Measurements from ENCODE around the gene HSH2D. TPM values are rescaled to one million over a fixed set of nuclear protein-coding genes. Genes with fewer than 3 reads are reported as not detected.
"Not testable (repeated sequence)": the region's sequence is repeated elsewhere in the genome, so short reads cannot be mapped to it uniquely, and the experiment has no call there.

HSH2D gene
- total RNA-seq, 1 donor from 2014 or later, result 0.74 TPM

DNA sequence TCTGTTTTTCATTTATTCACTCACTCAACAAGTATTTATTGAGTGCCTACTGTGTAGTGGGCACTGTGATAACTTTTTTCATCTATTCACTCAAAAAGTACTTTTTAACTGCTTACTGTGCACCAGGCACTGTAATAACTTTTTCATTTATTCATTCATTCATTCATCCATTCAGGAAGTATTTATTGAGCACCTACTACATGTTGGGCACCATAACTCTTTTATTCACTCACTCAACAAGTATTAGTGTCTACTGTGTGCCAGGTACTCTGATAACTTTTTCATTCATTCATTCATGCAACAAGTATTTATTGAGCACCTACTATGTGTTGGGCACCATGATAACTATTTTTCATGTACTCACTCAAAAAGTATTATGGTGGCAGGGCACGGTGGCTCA is 22.9 kb downstream of the HSH2D start:
- H3K27me3 ChIP-seq, result no peaks in the 10 kb centered on the region
- TF ChIP-seq, protein P1, sequence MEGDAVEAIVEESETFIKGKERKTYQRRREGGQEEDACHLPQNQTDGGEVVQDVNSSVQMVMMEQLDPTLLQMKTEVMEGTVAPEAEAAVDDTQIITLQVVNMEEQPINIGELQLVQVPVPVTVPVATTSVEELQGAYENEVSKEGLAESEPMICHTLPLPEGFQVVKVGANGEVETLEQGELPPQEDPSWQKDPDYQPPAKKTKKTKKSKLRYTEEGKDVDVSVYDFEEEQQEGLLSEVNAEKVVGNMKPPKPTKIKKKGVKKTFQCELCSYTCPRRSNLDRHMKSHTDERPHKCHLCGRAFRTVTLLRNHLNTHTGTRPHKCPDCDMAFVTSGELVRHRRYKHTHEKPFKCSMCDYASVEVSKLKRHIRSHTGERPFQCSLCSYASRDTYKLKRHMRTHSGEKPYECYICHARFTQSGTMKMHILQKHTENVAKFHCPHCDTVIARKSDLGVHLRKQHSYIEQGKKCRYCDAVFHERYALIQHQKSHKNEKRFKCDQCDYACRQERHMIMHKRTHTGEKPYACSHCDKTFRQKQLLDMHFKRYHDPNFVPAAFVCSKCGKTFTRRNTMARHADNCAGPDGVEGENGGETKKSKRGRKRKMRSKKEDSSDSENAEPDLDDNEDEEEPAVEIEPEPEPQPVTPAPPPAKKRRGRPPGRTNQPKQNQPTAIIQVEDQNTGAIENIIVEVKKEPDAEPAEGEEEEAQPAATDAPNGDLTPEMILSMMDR (IDR thresholded peaks at IDR 0.05), result no peak
- TF ChIP-seq POLR2AphosphoS5 (IDR thresholded peaks at IDR 0.05; ENCODE audit: insufficient read depth in 1 of 2, low read depth in 1 of 2) (no peak), POLR2A (IDR thresholded peaks at IDR 0.05) (no peak)

DNA sequence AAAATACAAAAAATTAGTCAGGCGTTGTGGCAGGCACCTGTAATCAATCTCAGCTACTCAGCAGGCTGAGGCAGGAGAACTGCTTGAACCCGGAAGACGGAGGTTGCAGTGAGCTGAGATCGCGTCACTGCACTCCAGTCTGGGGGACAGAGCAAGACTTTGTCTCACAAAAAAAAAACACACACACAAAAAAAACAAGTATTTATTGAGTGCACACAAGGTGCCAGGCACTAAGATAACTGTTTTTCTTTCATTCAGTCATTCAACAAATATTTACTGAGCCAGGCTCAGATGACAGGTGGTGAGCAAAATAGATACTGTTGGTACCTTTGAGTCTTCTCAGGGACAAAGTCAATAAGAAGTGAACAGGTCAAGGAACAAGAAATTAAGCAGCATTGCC is 23.6 kb downstream of the HSH2D start:
- Histone ChIP-seq H3K4me1 (no peaks in the 10 kb centered on the region), H3K27ac (no peak overlapping the region), H3K27me3 (no peaks in the 10 kb centered on the region), H3K36me3 (no peaks in the 10 kb centered on the region), H3K9me3 (no peaks in the 10 kb centered on the region), H3K4me3 (no peak overlapping the region)
- DNase-seq (ENCODE audit: extremely low spot score in 2 of 2), result no peak
- TF ChIP-seq POLR2A (IDR thresholded peaks at IDR 0.05) (no peak), POLR2AphosphoS5 (IDR thresholded peaks at IDR 0.05; ENCODE audit: insufficient read depth in 1 of 2, low read depth in 1 of 2) (no peak)
- TF ChIP-seq, protein P1 (IDR thresholded peaks at IDR 0.05), result no peak
- intact Hi-C loops (cut with DNase I), result no loop called here

More for the DNA sequence above, 22.9 kb downstream of the HSH2D start:
- Histone ChIP-seq H3K9me3 (no peaks in the 10 kb centered on the region), H3K36me3 (no peaks in the 10 kb centered on the region), H3K4me3 (no peak overlapping the region), H3K4me1 (no peaks in the 10 kb centered on the region), H3K27ac (no peak overlapping the region)
- intact Hi-C loops (cut with DNase I), result no loop called here
- DNase-seq (ENCODE audit: extremely low spot score in 2 of 2), result no peak

DNA sequence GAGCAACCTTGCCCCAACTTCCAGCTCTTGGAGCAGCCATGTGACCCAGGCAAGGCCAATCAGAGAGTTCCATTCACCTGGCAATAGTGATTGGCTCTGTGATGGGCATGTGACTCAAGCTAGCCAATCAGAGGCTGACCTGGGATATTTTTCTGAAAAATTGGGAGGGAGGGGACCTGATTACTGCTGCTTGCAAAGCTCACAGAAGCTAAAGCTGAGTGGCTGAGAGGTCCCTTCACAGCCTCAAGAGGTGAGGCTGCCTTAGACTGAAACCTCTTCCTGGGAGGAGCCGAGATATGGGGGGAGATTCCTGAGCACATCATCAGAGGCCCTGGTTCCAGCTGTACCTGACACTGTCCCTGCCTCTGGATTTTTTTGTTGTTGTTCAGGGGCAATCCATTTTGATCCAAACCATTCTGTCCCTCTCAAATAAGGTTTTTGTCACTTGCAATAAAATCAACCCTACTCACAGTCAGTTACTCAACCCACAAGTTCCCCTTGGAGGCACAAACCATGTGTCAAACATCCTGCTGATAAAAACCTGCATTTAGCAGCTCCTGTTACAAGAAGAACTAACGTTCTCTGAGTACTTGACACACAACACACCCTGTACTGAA is 25.1 kb downstream of the HSH2D start:
- Histone ChIP-seq H3K27me3 (no peaks in the 10 kb centered on the region), H3K9me3 (no peaks in the 10 kb centered on the region), H3K27ac (no peak overlapping the region), H3K36me3 (no peaks in the 10 kb centered on the region), H3K4me1 (no peaks in the 10 kb centered on the region), H3K4me3 (no peak overlapping the region)
- TF ChIP-seq, protein P1 (IDR thresholded peaks at IDR 0.05), result no peak
- no peak for TF ChIP-seq POLR2AphosphoS5 (IDR thresholded peaks at IDR 0.05; ENCODE audit: insufficient read depth in 1 of 2, low read depth in 1 of 2)
- no peak for TF ChIP-seq POLR2A (IDR thresholded peaks at IDR 0.05)
- no peak for DNase-seq (ENCODE audit: extremely low spot score in 2 of 2)
- intact Hi-C loops (cut with DNase I), result no loop called here

DNA sequence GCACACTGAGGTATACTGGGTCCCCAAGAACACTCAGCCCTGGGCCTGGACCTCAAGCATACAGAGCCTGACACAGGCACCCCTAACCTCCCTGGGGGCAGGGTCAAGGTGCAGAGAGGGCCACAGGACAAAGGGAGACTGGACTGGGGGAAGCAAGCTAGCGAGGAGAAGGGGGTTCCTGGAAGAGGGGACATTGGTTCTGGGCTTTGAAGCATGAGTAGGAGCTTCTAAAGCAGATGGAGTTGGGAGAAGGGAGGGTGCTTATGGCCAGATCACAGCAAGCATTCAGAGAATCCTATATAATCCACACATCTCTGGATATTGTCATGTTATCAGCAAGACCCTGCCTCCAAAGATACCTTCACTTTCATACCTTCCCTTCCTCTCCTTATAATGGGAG is 26.6 kb downstream of the HSH2D start:
- Histone ChIP-seq H3K36me3 (no peaks in the 10 kb centered on the region), H3K9me3 (no peaks in the 10 kb centered on the region), H3K4me1 (no peaks in the 10 kb centered on the region), H3K4me3 (no peak overlapping the region), H3K27me3 (no peaks in the 10 kb centered on the region), H3K27ac (no peak overlapping the region)
- TF ChIP-seq, protein P1 (IDR thresholded peaks at IDR 0.05), result no peak
- TF ChIP-seq POLR2AphosphoS5 (IDR thresholded peaks at IDR 0.05; ENCODE audit: insufficient read depth in 1 of 2, low read depth in 1 of 2) (no peak), POLR2A (IDR thresholded peaks at IDR 0.05) (no peak)
- no peak for DNase-seq (ENCODE audit: extremely low spot score in 2 of 2)
- intact Hi-C loops (cut with DNase I), result no loop called here

DNA sequence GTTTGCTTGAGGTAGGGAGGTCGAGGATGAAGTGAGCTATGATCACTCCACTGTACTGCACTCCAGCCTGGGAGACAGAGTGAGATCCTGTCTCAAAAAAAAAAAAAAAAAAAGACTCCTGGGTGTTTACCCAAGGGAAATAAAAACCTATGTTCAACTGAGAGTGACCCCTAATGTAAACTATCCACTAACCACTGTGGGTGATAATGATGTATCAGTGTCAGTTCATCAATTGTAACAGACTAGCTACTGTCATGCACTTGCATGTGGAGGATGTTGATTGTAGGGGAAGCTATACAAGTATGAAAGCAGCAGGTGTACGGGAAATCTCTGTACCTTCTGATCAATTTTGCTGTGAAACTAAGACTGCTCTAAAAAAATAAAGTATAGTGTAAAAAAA is 32.5 kb downstream of the HSH2D start:
- Histone ChIP-seq H3K27ac (no peak overlapping the region), H3K36me3 (no peaks in the 10 kb centered on the region), H3K4me1 (no peaks in the 10 kb centered on the region), H3K9me3 (no peaks in the 10 kb centered on the region), H3K27me3 (no peaks in the 10 kb centered on the region), H3K4me3 (no peak overlapping the region)
- intact Hi-C loops (cut with DNase I), result no loop called here
- TF ChIP-seq POLR2A (IDR thresholded peaks at IDR 0.05) (no peak), POLR2AphosphoS5 (IDR thresholded peaks at IDR 0.05; ENCODE audit: insufficient read depth in 1 of 2, low read depth in 1 of 2) (no peak)
- TF ChIP-seq, protein P1 (IDR thresholded peaks at IDR 0.05), result no peak
- DNase-seq (ENCODE audit: extremely low spot score in 2 of 2), result no peak

DNA sequence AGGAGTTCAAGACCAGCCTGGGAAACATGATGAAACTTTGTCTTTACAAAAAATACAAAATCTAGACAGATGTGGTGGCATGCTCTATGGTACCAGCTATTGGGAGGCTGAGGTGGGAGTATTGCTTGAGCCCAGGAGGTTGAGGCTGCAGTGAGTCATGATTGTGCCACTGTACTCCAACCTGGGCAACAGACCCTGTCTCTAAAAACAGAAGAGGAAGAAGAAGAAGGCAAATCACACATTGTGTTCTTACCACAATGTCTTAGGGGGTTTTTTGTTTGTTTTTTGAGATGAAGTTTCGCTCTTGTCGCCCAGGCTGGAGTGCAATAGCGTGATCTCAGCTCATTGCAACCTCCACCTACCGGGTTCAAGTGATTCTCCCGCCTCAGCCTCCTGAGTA is 35.4 kb downstream of the HSH2D start:
- intact Hi-C loops (cut with DNase I); H3K27ac ChIP-seq; H3K4me3 ChIP-seq; H3K9me3 ChIP-seq; H3K36me3 ChIP-seq; H3K4me1 ChIP-seq; H3K27me3 ChIP-seq; DNase-seq (ENCODE audit: extremely low spot score in 2 of 2): not testable (repeated sequence)
